Measurements from ENCODE around the gene GDPD2. TPM values are rescaled to one million over a fixed set of nuclear protein-coding genes. Genes with fewer than 3 reads are reported as not detected.

Gene GDPD2
- total and polyA plus RNA-seq, 2 of the 13 experiments (the other 11 are each of a cell fraction or from before 2014, with no cell fraction given) = 0.04 to 0.08 TPM

DNA sequence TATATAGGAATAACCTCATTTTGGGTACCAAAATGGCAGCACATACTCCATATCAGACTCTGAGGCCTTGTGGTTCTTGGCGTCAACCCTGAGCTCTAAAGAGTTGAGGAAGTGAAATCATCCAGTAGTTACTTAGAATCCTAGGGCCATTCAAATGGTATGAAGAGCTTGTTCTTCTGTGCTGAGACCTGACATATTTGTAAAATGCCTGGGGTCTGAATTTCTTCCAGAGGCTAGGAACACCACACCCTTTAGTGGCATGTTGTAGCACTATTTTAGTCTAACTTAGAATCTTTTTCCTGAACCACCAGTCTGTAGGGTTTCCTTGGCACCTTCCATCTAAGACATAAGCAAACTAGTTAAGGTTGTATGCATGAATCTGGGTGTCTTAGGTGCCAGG lies 18.1 kb upstream of the GDPD2 start:
- ATAC-seq (no peak), DNase-seq (ENCODE audit: low spot score) (no peak), FAIRE-seq (no peak)
- TF ChIP-seq PHB2 (IDR thresholded peaks at IDR 0.05; ENCODE audit: partially characterized antibody) (no peak), SIX1 (CRISPR knock-in tag; IDR thresholded peaks at IDR 0.05; ENCODE audit: borderline replicate concordance) (no peak), MTF1 (CRISPR knock-in tag; IDR thresholded peaks at IDR 0.05) (no peak), PAXIP1 (CRISPR knock-in tag; conservative IDR thresholded peaks at IDR 0.05) (no peak), FOXC1 (CRISPR knock-in tag; IDR thresholded peaks at IDR 0.05; ENCODE audit: borderline replicate concordance) (no peak), ZNF598 (CRISPR knock-in tag; IDR thresholded peaks at IDR 0.05; ENCODE audit: borderline replicate concordance) (no peak), RFX5 (IDR thresholded peaks at IDR 0.05; ENCODE audit: low read depth, low read length) (no peak), SKI (IDR thresholded peaks at IDR 0.05; ENCODE audit: partially characterized antibody) (no peak)
- TF ChIP-seq, protein P1, sequence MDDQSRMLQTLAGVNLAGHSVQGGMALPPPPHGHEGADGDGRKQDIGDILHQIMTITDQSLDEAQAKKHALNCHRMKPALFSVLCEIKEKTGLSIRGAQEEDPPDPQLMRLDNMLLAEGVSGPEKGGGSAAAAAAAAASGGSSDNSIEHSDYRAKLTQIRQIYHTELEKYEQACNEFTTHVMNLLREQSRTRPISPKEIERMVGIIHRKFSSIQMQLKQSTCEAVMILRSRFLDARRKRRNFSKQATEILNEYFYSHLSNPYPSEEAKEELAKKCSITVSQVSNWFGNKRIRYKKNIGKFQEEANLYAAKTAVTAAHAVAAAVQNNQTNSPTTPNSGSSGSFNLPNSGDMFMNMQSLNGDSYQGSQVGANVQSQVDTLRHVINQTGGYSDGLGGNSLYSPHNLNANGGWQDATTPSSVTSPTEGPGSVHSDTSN (CRISPR knock-in tag; IDR thresholded peaks at IDR 0.05; ENCODE audit: borderline replicate concordance) = no peak
- 83% methylated on average over 1 of the region's 1 CpG for WGBS (ENCODE audit: low lambda C conversion rate)
- Histone ChIP-seq H3K79me2 (ENCODE audit: insufficient read depth, low read length) (no peaks in the 10 kb centered on the region), H3K27me3 (ENCODE audit: control insufficient read depth in 1 of 2, insufficient read depth in 2 of 2, low read length in 2 of 2) (no peaks in the 10 kb centered on the region), H3K4me3 (replicated peaks in 1 of 3; ENCODE audit: insufficient read depth in 1 of 3, low read depth in 2 of 3, low read length in 3 of 3) (no peak overlapping the region), H3K27ac (ENCODE audit: extremely low read length, insufficient read depth, low read length) (no peak overlapping the region), H2AFZ (ENCODE audit: low read length) (no peak overlapping the region), H3K4me2 (ENCODE audit: low read depth, low read length) (no peak overlapping the region), H3K9ac (ENCODE audit: insufficient read depth, low read depth, low read length) (no peak overlapping the region), H3K36me3 (replicated peaks in 1 of 2; ENCODE audit: control insufficient read depth in 1 of 2, insufficient read depth in 2 of 2, low read length in 2 of 2) (peaks cover 0 to 30% of the 10 kb centered on the region in 2 experiments; a peak in 2 of 5 replicates), H3K9me3 (ENCODE audit: low read length) (no peaks in the 10 kb centered on the region), H3K4me1 (ENCODE audit: insufficient read depth, low read length) (no peaks in the 10 kb centered on the region), H4K20me1 (ENCODE audit: insufficient read depth, low read length) (no peaks in the 10 kb centered on the region)
- in situ Hi-C loops (cut with HindIII; ENCODE audit: extremely low pct_ligation_motif_present, low pct_unique_long_range_greater_than_20kb) (no loop called here), intact Hi-C loops (cut with micrococcal nuclease; ENCODE audit: unreplicated experiment) (no loop called here)
- POLR2A ChIA-PET = no interaction called here
- no TSS peak for BruUV-seq (replicated peaks)
- CTCF ChIA-PET (ENCODE audit: low intra/inter-chr PET ratio, low total read pairs) = no interaction called here

Measured in HepG2 (cell line).